PC-9 (cell line): ENCODE measurements around the gene OVCH2. TPM values are rescaled to one million over a fixed set of nuclear protein-coding genes. Genes with fewer than 3 reads are reported as not detected.

Experiments used
- BruUV-seq: library from RNA; stranded (reverse); fragments of 400-500 nt; replicated peaks from 2 replicates; lab custom pipeline; 2021; lab: Mats Ljungman, UMichigan
- CTCF ChIA-PET: fragments of 300-600 bp; sonication (Branson Sonifier 250); formaldehyde crosslinking; loops from one replicate; lab custom pipeline; 2022; ENCODE audit warnings: antibody characterized with exemption; lab: Charles Lee
- POLR2A ChIA-PET: fragments of 300-600 bp; sonication (Branson Sonifier 250); formaldehyde crosslinking; loops from one replicate; lab custom pipeline; 2022; ENCODE audit warnings: antibody characterized with exemption; ENCODE audit not compliant: unreplicated experiment; lab: Charles Lee
- DNase-seq, 2 experiments: peaks; one replicate each; pipeline versions ENCODE4 v3.0.0 to v3.0.0-alpha.2; 2015 to 2022; ENCODE audit warnings: mixed read lengths in 1 of 2
- H2AFZ ChIP-seq: fragments of 200-600 bp; sonication (generic); 2 replicates; pipeline ENCODE4 v1.8.1; 2017; ENCODE audit warnings: antibody characterized with exemption
- H3F3A ChIP-seq: fragments of 200-600 bp; sonication (generic); 2 replicates; pipeline ENCODE4 v1.8.1; 2017; ENCODE audit warnings: antibody characterized with exemption, mild to moderate bottlenecking, low read depth; ENCODE audit not compliant: insufficient read depth
- H3K27ac ChIP-seq: fragments of 200-600 bp; sonication (generic); 2 replicates; pipeline ENCODE4 v1.6.1; 2016; ENCODE audit warnings: mixed run types
- H3K27me3 ChIP-seq: fragments of 200-600 bp; sonication (generic); 2 replicates; pipeline ENCODE4 v1.6.1; 2016; ENCODE audit warnings: low read depth, mixed run types; ENCODE audit not compliant: insufficient read depth
- H3K36me3 ChIP-seq: fragments of 200-600 bp; sonication (generic); 2 replicates; pipeline ENCODE4 v1.6.1; 2016; ENCODE audit warnings: low read depth, mixed run types
- H3K4me1 ChIP-seq: fragments of 200-600 bp; sonication (generic); replicated peaks from 2 replicates; pipeline ENCODE4 v1.6.1; 2016; ENCODE audit warnings: mixed run types; ENCODE audit not compliant: insufficient read depth
- H3K4me2 ChIP-seq: fragments of 200-600 bp; sonication (generic); 2 replicates; pipeline ENCODE4 v1.6.1; 2017; ENCODE audit warnings: mixed run types
- H3K4me3 ChIP-seq: fragments of 200-600 bp; sonication (generic); 2 replicates; pipeline ENCODE4 v1.6.1; 2016; ENCODE audit warnings: mixed run types
- H3K79me2 ChIP-seq: fragments of 200-600 bp; sonication (generic); 2 replicates; pipeline ENCODE4 v1.6.1; 2017; ENCODE audit warnings: low read depth, mixed run types
- H3K9me2 ChIP-seq: fragments of 200-600 bp; sonication (generic); 2 replicates; pipeline ENCODE4 v1.8.1; 2017; ENCODE audit warnings: mild to moderate bottlenecking; ENCODE audit not compliant: insufficient read depth
- H3K9me3 ChIP-seq: fragments of 200-600 bp; sonication (generic); 2 replicates; pipeline ENCODE4 v1.8.1; 2016; ENCODE audit warnings: low read depth; ENCODE audit not compliant: insufficient read depth
- H4K20me1 ChIP-seq: fragments of 200-600 bp; sonication (generic); 2 replicates; pipeline ENCODE4 v1.8.1; 2017; ENCODE audit not compliant: insufficient read depth
- CTCF ChIP-seq: fragments of 200-600 bp; sonication (generic); conservative IDR thresholded peaks from 2 replicates; pipeline ENCODE4 v1.6.1; 2017; ENCODE audit warnings: mixed run types, antibody characterized with exemption, mild to moderate bottlenecking, moderate library complexity
- EZH2 ChIP-seq: fragments of 200-600 bp; sonication (generic); IDR thresholded peaks from 2 replicates; pipeline ENCODE4 v1.8.0; 2017; ENCODE audit warnings: antibody characterized with exemption, low read depth
- intact Hi-C: fragments of 100-400 bp; cut with micrococcal nuclease; formaldehyde crosslinking; loops from one replicate; pipeline ENCODE4 v1.10.0; 2022; ENCODE audit not compliant: unreplicated experiment
- total RNA-seq: library from RNA; stranded (reverse); gene quantifications from 2 replicates; pipeline ENCODE4 v1.2.3, GENCODE V29; 2021

Gene OVCH2
- total RNA-seq, 1 experiment from 2014 or later = 4.8 TPM

DNA sequence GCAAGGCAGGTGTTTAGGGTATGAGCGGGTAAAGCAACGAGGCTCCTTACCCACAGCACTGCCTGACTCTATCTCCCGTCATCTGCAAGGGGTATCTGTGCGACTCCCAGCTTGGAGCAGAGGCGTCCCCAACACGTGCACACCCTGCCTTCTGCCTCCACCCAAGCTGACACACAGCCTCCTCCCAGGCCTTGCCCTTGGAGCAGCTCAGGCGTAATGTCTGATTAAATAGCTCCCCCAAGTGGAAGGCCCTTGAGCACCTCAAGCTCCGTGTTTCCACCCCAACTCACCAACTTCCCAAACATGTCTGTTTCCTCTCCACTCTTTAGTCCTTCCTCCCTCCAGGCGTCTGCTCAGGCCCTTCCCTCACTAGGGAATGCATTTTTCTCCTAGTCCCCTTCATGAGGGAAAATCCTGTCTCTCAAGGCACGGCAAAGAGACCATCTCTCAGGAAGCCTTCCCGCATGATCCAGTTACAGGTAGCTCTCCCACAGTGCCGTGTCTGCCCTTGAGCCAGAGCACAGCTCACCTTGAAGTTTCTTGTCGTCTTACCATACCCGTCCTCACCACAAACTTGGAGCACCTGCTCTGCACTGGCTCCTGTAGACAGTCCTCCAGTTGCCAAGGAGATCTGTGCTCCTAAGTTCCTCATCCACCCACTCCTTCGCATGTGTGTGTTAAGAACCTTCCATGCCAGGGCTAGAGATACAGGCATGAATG lies 48.8 kb downstream of the OVCH2 start:
- Histone ChIP-seq H3K27ac (no peak overlapping the region), H3K9me2 (no peaks in the 10 kb centered on the region), H2AFZ (no peak overlapping the region), H3F3A (no peaks in the 10 kb centered on the region), H3K36me3 (no peaks in the 10 kb centered on the region), H3K27me3 (no peaks in the 10 kb centered on the region), H3K4me1 (no peaks in the 10 kb centered on the region), H3K4me2 (no peak overlapping the region), H3K4me3 (no peak overlapping the region), H3K79me2 (no peaks in the 10 kb centered on the region), H4K20me1 (no peaks in the 10 kb centered on the region), H3K9me3 (no peaks in the 10 kb centered on the region)
- no TSS peak for BruUV-seq
- ChIA-PET POLR2A (no interaction called here), CTCF (interaction anchor here (1.0 to 1.6 kb wide), 4 partner anchors 52 to 215 kb away, joined by 3 to 20 read pairs (median 3); no protein-coding TSS in a partner anchor)
- DNase-seq = peak; percentile 31 to 53
- intact Hi-C loops = loop anchor here (1.0 to 5.0 kb wide), 2 partner anchors 45 to 86 kb away; no protein-coding TSS in a partner anchor
- no peak for TF ChIP-seq EZH2
- TF ChIP-seq CTCF = peak; percentile 65

DNA sequence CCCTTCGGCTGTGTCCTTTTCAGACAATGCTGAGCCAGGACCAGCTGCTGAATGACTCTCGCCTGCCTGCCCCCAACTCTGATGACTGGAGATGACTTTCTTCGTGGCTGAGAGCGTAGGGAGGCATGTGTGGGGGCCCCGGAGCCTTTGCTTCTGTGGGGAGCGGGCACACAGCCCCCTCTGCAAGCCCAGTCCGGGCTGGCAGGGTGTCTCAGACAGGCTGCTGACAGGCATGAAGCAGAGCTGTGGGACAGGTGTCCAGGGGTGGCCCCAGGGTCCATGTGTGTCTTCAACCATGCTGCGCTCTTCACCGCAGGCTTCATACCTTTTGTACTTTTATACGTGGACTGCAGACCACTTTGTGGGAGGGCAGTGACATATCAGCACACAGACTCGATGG lies 49.6 kb downstream of the OVCH2 start:
- TF ChIP-seq EZH2 (no peak), CTCF (no peak)
- Histone ChIP-seq H3K4me3 (no peak overlapping the region), H3K4me2 (no peak overlapping the region), H3K4me1 (no peaks in the 10 kb centered on the region), H3K27me3 (no peaks in the 10 kb centered on the region), H4K20me1 (no peaks in the 10 kb centered on the region), H2AFZ (no peak overlapping the region), H3K27ac (no peak overlapping the region), H3K79me2 (no peaks in the 10 kb centered on the region), H3F3A (no peaks in the 10 kb centered on the region), H3K9me2 (no peaks in the 10 kb centered on the region), H3K36me3 (no peaks in the 10 kb centered on the region), H3K9me3 (no peaks in the 10 kb centered on the region)
- BruUV-seq = no TSS peak
- ChIA-PET POLR2A (no interaction called here), CTCF (interaction anchor here (1.0 to 1.6 kb wide), 4 partner anchors 51 to 214 kb away, joined by 3 to 20 read pairs (median 3); no protein-coding TSS in a partner anchor)
- intact Hi-C loops = loop anchor here (1.0 to 5.0 kb wide), 2 partner anchors 44 to 85 kb away; no protein-coding TSS in a partner anchor
- no peak for DNase-seq

GRCh38 chr11:7655253-7656217 lies 50.7 kb downstream of the OVCH2 start:
- no peaks in the 10 kb centered on the region for H3K36me3 ChIP-seq
- H3K4me3 ChIP-seq = no peak overlapping the region
- H3F3A ChIP-seq = no peaks in the 10 kb centered on the region
- H3K79me2 ChIP-seq = no peaks in the 10 kb centered on the region
- TF ChIP-seq CTCF (no peak), EZH2 (no peak)
- H2AFZ ChIP-seq = no peak overlapping the region
- no peaks in the 10 kb centered on the region for H3K9me3 ChIP-seq
- DNase-seq = no peak
- intact Hi-C loops = loop anchor here (5.0 kb wide), 1 partner anchor 43 kb away; no protein-coding TSS in a partner anchor
- H3K9me2 ChIP-seq = no peaks in the 10 kb centered on the region
- no TSS peak for BruUV-seq
- no peaks in the 10 kb centered on the region for H3K4me1 ChIP-seq
- H3K27me3 ChIP-seq = no peaks in the 10 kb centered on the region
- no peaks in the 10 kb centered on the region for H4K20me1 ChIP-seq
- H3K4me2 ChIP-seq = no peak overlapping the region
- no peak overlapping the region for H3K27ac ChIP-seq
- ChIA-PET CTCF (no interaction called here), POLR2A (no interaction called here)
